GM12873 (cell line): Measurements from ENCODE around the gene LGALS3BP.

Experiments used
- CTCF ChIP-seq: IDR thresholded peaks from 2 replicates; pipeline ENCODE4 v1.5.1; 2012; ENCODE audit warnings: low read depth, mild to moderate bottlenecking, moderate library complexity, low read length, control low read depth; ENCODE audit not compliant: insufficient read depth; ENCODE audit errors: missing control alignments

The LGALS3BP gene

DNA sequence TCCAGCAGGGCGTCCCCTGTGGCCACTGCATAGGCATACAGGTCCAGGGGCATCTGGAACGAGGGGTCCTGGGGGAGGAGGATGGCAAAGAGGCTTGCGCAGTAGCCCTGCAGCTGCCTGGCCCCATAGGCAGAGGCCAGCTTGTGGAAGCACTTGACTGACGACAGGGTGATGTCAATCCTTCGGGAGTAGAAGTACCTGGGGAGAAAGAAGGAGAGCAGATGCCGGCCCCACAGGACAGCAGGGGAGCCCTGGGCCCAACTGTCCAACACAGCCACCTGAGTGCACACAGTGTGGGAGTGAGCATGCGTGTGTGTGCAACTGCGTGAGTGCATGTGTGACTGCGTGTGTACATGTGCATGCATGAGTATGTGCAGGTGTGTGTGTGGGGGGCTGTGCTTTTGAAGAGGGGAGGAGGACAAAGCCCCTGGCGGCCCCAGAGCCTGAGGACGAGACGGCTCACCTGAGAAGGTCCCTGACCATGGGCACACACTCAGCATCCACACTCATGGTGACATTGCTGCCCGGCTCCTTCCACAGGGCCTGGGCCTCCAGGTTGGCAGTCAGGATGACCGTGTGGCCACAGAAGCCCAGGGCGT is 7.1 kb downstream of the LGALS3BP start:
- no peak for TF ChIP-seq CTCF

- no peak for TF ChIP-seq CTCF
These were observed 7.8 kb downstream of the LGALS3BP start for GRCh38 chr17:78971756-78972506.

GRCh38 chr17:78970834-78971755 is 8.6 kb downstream of the LGALS3BP start:
- peak; percentile 87 for TF ChIP-seq CTCF

GRCh38 chr17:78969865-78970264 is 9.9 kb downstream of the LGALS3BP start:
- TF ChIP-seq CTCF: no peak

- no peak for TF ChIP-seq CTCF
These were observed 11.9 kb downstream of the LGALS3BP start for GRCh38 chr17:78967782-78968362.

- TF ChIP-seq CTCF: no peak
These were observed 12.7 kb downstream of the LGALS3BP start for GRCh38 chr17:78966910-78967600.
